Kidney (tissue), 14 donors: ENCODE measurements around the gene CD200. TPM values are rescaled to one million over a fixed set of nuclear protein-coding genes. Genes with fewer than 3 reads are reported as not detected.

Experiments
- DNase-seq, 5 donors: peaks; one replicate each; pipeline ENCODE4 v3.0.0-alpha.2; 2013 to 2020
- FAIRE-seq: peaks from 2 replicates; lab custom pipeline; 2012; peaks lifted over from hg19 to GRCh38; lab: Jason Lieb, UNC
- H3K27ac ChIP-seq, 2 donors: one replicate each; pipeline ENCODE4 v1.7.0; 2013; ENCODE audit warnings: low read depth in 2 of 2, low read length in 2 of 2, inconsistent platforms in 1 of 2
- H3K27me3 ChIP-seq: one replicate; pipeline ENCODE4 v1.7.1; 2013; ENCODE audit warnings: low read length, inconsistent platforms; ENCODE audit not compliant: control insufficient read depth, insufficient read depth
- H3K36me3 ChIP-seq, 3 donors: one replicate each; pipeline versions ENCODE4 v1.7.0 to v1.7.1; 2013; ENCODE audit warnings: low read length in 3 of 3, control low read depth in 1 of 3, inconsistent platforms in 1 of 3; ENCODE audit not compliant: insufficient read depth in 3 of 3, control insufficient read depth in 2 of 3
- H3K4me1 ChIP-seq, 3 donors: one replicate each; pipeline versions ENCODE4 v1.7.0 to v1.7.1; 2013; ENCODE audit warnings: low read length in 3 of 3, inconsistent platforms in 1 of 3, low read depth in 1 of 3; ENCODE audit not compliant: control insufficient read depth in 2 of 3, insufficient read depth in 2 of 3
- H3K4me3 ChIP-seq, 3 donors: one replicate each; pipeline versions ENCODE4 v1.7.0 to v1.8.1; 2013; ENCODE audit warnings: low read length in 3 of 3, control low read depth in 1 of 3, inconsistent platforms in 1 of 3
- H3K9ac ChIP-seq, 3 donors: one replicate each; pipeline versions ENCODE4 v1.7.0 to v1.7.1; 2013; ENCODE audit warnings: low read length in 3 of 3, control low read depth in 1 of 3, inconsistent platforms in 1 of 3
- H3K9me3 ChIP-seq, 3 donors: one replicate each; pipeline versions ENCODE4 v1.7.0 to v1.7.1; 2013; ENCODE audit warnings: low read length in 3 of 3, control low read depth in 1 of 3, inconsistent platforms in 1 of 3; ENCODE audit not compliant: control insufficient read depth in 2 of 3, insufficient read depth in 1 of 3
- CTCF ChIP-seq: IDR thresholded peaks from 3 replicates; pipeline ENCODE4 v1.5.1; 2012; ENCODE audit warnings: mild to moderate bottlenecking, moderate library complexity, borderline replicate concordance; ENCODE audit not compliant: insufficient read depth; ENCODE audit errors: extremely low read depth
- intact Hi-C: fragments of 100-400 bp; cut with DNase I; formaldehyde crosslinking; loops from one replicate; pipeline ENCODE4 v1.11.1; 2022
- polyA plus RNA-seq: library from polyadenylated mRNA; stranded (reverse); fragments of 350-450 nt; fragmentation: Illumina TruSeq; extraction: RNeasy Lipid Tissue Mini Kit (QIAGEN cat#74804); gene quantifications from one replicate; pipeline ENCODE4 v1.2.3, GENCODE V29; 2014; ENCODE audit warnings: low read depth, low replicate concordance; ENCODE audit not compliant: insufficient read depth
- total RNA-seq: library from RNA; stranded (reverse); fragmentation: NEBNext Ultra II Directional; extraction: Animal tissue kit (Norgen Biotek cat#: 25700); gene quantifications from one replicate; pipeline ENCODE4 v1.2.1, GENCODE V29; 2021
- donor health status: control.
- donor health status: control.
- donor health status: control.
- donor health status: control.
- donor health status: control.
- donor health status: DM: yes; HTN: yes; CAD: no.
- donor health status: Normal renal cell carcinoma (clear cell type).

The CD200 gene
- total and polyA plus RNA-seq, 2 donors from 2014 or later = 8.5 to 16.8 TPM

GRCh38 chr3:112407214-112407887 lies 74.4 kb downstream of the CD200 start:
- Histone ChIP-seq H3K27ac (peak overlapping the region; percentile 37 to 86), H3K27me3 (no peaks in the 10 kb centered on the region), H3K4me3 (peak overlapping the region in 2 of 3 donors; percentile 46 to 67), H3K9ac (peak overlapping the region in 2 of 3 donors; percentile 49 to 58), H3K9me3 (no peaks in the 10 kb centered on the region), H3K36me3 (no peaks in the 10 kb centered on the region), H3K4me1 (no peaks in the 10 kb centered on the region)
- intact Hi-C loops = no loop called here
- no peak for FAIRE-seq
- peak in 1 of 5 donors; percentile 16 for DNase-seq
- no peak for TF ChIP-seq CTCF

- Histone ChIP-seq H3K27ac (peak overlapping the region; percentile 44 to 86), H3K4me3 (peak overlapping the region in 2 of 3 donors; percentile 36 to 67), H3K36me3 (no peaks in the 10 kb centered on the region), H3K9me3 (no peaks in the 10 kb centered on the region), H3K4me1 (no peaks in the 10 kb centered on the region), H3K9ac (peak overlapping the region in 1 of 3 donors; percentile 34), H3K27me3 (no peaks in the 10 kb centered on the region)
- no peak for TF ChIP-seq CTCF
- no peak for DNase-seq
- intact Hi-C loops = no loop called here
- FAIRE-seq = no peak
Observed at GRCh38 chr3:112407888-112408702, 75.1 kb downstream of the CD200 start.

- H3K27ac ChIP-seq = peak overlapping the region; percentile 32 to 44
- FAIRE-seq (no peak), DNase-seq (peak in 1 of 5 donors; percentile 22)
- no peak overlapping the region for H3K9ac ChIP-seq
- no peaks in the 10 kb centered on the region for H3K27me3 ChIP-seq
- intact Hi-C loops = no loop called here
- H3K4me1 ChIP-seq = no peaks in the 10 kb centered on the region
- H3K9me3 ChIP-seq = no peaks in the 10 kb centered on the region
- no peaks in the 10 kb centered on the region for H3K36me3 ChIP-seq
- H3K4me3 ChIP-seq = peak overlapping the region; percentile 5 to 67 (median 36)
- no peak for TF ChIP-seq CTCF
Observed at GRCh38 chr3:112409041-112409440, 76.1 kb downstream of the CD200 start.
